ENCODE data around the gene HOMER1. TPM values are rescaled to one million over a fixed set of nuclear protein-coding genes. Genes with fewer than 3 reads are reported as not detected.
"Not testable (repeated sequence)": the region's sequence is repeated elsewhere in the genome, so short reads cannot be mapped to it uniquely, and the experiment has no call there.

Gene HOMER1
- total RNA-seq, 1 donor from 2014 or later, result 16.5 TPM

DNA sequence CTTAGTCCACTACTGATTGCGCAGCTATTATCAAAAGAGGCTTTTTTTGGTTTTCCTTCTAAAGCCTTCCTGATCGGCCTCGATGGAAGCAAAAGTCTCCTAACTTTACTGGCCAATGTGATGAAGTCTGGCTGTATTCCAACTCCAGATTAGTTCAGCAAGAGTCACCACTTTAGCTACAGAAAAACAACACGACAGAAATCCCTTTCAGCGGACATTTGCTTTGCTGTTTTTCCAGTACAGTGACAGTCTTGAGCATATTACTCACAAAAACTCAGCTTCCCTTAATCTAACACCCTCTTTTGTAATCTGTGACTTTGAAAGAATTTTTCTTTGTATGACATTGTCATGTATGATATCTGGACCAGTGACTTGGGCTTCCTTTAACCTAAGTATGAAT lies 95.7 kb downstream of the HOMER1 start:
- no peak for DNase-seq (ENCODE audit: low spot score)

DNA sequence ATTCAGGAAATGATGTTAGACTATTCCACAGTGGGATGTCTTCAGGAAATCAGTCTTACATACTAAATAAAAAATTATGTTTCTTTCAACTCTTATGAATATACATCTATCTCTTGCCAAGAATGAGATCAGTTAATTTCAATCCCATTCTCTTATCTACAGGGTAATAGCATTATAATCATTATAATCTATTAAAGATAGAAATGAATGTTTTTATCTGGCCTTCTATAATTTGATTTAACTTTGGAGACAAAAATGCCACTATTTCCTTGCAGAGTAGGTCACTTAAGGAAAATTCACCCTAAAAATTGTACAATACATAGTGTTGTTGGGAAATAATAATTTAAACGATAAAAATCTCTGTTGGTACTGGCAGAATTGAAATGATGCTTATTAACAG lies 96.4 kb downstream of the HOMER1 start:
- DNase-seq (ENCODE audit: low spot score), result no peak

DNA sequence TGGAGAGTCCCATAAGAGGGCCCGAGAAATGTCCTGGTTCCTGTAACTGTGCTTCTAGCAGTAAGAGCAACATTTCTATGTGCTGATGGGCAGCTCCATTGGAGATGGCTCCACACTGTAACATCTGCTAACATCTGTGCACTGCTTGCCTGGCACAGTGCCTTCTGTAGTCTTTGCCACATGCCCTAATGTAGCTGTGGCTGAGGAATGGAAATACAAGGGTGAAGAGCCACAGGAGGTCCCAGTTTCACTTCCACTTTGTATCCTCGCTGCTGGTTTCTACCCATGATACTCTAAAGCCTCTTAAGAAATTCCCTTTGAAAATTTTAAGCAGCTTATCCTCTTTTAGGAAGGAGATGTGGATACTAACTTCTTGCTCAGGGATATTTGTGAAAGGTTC lies 97.4 kb downstream of the HOMER1 start:
- no peak for DNase-seq (ENCODE audit: low spot score)

DNA sequence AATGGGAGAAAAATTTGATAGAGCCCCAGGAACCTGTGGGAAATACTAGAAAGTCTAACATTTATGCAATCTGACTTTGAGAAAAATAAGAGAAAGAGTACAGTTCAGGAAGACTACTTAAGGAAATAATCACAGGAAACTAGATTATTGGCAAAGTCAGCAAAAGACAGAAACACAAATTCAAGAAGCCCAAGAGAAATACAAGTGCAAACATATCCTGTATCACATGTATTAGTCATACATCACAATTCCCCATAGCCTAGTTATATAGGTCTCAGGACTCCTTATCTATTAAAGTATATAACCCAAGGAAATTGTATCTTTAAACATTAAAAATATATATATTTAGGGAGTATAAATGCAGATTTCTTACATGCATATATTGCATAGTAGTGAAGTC lies 100.8 kb downstream of the HOMER1 start:
- no peak for DNase-seq (ENCODE audit: low spot score)

DNA sequence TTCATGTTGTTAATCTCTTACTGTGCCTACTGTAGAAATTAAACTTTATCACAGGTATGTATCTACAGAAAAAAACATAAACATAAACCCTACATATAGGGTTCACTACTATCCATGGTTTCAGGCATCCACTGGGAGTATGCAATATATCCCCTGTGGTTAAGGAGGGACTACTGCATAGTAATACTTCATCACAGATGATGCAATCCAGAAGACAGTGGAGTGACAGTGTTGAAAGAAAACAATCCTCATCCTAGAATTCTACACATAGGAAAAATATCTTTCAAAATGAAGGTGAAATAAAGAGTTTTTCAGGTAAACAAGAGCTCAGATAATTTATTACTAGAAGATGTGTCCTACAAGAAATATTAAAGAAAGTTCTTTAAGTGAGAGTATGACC lies 105.9 kb downstream of the HOMER1 start:
- DNase-seq (ENCODE audit: low spot score), result no peak

DNA sequence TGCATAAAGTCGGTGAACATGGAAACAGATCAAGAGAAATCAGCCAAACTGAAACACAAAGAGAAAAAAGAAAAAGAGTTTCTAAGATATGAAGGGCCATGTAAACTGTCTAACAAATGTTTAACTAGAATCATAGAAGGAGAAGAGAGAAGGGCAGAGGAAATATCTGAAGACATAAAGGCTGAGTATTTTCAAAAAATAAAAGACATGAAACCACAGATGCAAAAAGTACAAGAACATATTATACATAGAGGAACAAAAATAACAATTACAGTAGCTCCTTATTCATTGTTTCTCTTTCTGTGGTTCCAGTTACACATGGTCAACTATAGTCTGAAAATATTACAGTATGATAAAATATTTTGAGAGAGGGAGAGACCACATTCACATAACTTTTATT lies 106.3 kb downstream of the HOMER1 start:
- DNase-seq (ENCODE audit: low spot score), result no peak

DNA sequence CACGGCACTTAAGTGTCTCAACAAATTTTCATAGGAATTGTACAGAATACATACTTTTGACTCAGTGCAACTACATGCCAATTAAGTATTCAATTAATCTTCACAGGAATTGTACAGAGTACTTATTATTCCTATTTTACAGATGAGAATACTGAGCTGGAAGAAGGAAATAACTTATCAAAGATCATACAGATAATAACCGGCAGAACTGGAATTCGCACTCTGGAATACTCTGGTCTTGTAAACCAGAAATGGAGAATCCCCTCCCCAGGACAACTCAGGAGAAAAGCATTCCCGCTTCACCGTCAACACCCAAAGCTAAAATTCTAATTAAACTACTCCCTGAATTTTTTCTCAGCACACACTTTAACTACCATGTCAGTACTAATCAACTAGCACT lies 112.7 kb downstream of the HOMER1 start:
- no peak for DNase-seq (ENCODE audit: low spot score)

DNA sequence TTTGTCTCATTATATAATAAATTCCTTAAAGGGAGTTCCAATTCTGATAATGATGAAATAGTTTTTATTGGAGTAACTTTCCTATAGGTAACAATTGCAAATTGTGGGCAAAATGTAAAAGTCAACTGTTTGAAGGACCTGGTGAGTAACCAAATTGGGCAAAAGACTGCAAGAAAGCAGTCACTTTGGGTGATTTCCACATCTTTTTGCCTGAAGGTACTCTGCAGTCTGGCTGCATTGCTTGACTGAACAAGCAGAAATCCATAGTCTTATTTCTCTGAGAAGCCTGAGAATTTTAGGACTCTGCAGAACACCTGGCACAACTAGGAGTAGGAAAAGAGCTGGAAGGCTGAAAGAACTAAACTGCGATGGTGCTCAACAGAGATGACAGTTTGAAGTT lies 114.9 kb downstream of the HOMER1 start:
- DNase-seq (ENCODE audit: low spot score), result no peak

DNA sequence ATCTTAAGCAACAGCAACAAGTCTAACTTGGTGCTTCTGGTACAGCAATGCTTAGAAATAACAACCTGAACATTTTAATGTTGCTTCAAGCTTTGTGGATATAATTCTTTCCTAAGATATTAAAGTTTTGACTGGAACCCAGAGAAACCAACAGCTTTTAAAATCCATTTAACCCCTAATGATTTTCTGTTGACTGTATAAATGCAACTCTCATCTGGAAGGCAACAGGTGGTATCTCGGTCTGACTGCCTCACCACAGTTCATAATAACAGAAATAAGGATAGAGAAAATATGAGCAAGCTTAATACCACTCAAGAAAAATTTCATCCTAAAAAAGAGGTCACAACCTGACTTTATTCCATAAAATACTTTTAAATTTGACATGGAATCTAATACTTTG lies 116.9 kb downstream of the HOMER1 start:
- no peak for DNase-seq (ENCODE audit: low spot score)

DNA sequence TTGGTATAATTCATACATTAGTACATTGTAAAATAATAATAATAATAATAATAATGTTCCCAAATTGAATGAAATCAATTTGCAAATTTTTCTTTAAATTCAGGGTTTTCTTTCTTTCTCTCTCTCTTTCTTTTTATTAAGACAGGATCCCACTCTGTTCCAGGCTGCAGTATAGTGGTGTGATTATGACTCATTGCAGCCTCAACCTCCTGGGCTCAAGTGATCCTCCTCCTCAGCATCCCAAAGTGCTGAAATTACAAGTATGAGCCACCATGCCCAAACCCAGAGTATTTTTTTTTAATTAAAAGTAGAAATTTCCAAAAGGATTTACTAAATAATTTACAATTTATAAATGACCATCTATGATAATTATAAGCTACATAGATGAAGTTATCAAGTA lies 117.7 kb downstream of the HOMER1 start:
- DNase-seq (ENCODE audit: low spot score), result no peak

DNA sequence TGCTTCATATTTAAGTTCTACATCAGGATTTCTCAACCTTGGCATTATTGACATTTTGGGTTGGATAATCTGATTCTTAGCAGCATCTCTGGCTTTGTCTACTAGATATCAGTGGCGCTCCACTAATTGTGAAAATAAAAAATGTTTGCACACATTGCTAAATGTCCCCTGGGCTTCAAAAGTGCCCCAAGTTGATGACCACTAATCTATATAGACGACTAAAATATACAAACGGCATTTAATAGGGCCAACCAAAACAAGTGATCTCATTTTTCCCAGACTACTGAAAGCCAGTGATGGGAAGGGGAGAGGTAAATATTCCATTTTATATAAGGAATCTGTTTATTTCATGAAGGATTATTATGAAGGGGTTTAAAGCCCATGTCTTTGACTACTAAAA lies 118.6 kb downstream of the HOMER1 start:
- DNase-seq (ENCODE audit: low spot score), result no peak

DNA sequence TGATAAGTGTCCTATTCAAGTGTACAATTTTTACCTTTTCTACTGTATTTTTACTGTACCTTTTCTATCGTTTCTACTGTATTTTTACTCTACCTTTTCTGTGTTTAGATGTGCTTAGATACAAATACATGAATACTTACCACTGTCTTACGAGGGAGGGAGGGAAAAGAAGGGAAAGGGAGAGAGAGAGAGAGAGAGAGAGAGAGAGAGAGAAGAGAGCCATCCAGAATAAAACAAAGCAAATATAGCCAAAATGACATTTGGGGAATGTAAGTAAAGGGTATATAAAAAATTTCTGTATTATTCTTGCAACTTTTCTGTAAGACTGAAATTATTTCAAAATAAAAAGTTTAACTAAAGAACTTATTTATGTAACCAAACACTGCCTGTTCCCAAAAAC lies 121.2 kb downstream of the HOMER1 start:
- DNase-seq (ENCODE audit: low spot score), result no peak

DNA sequence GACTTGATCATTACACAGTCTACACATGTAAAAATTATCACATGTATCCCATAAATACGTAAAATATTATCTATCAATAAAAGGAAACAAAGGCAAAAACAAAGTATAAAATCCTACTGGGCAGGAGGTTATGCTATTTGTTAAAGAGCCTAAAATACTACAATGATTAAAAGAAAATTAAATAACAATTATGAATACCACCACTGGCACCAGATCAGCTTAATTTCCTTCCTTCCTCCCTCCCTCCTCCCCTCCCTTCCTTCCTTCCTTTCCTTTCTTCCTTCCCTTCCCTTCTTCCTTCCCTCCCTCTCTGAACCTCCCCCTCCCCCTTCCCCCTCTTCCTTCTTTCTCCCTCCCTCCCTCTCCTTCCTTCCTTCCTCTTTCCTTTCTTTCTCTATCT lies 127.3 kb downstream of the HOMER1 start:
- no peak for DNase-seq (ENCODE audit: low spot score)

DNA sequence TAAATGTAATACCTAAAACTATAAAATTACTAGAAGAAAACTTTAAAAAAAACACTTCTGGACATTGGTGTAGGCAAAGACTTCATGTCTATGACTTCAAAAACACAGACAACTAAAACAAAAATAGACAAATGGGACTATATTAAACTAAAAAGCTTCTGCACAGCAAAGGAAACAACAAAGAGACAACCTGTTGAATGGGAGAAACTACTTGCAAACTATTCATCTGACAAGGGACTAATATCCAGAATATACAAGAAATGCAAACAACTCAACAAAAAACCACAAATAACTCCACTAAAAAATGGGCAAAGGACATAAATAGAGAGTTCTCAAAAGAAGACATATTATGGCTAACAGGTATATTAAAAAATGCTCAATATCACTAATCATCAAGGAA lies 128.8 kb downstream of the HOMER1 start:
- not testable (repeated sequence) for DNase-seq (ENCODE audit: low spot score)

DNA sequence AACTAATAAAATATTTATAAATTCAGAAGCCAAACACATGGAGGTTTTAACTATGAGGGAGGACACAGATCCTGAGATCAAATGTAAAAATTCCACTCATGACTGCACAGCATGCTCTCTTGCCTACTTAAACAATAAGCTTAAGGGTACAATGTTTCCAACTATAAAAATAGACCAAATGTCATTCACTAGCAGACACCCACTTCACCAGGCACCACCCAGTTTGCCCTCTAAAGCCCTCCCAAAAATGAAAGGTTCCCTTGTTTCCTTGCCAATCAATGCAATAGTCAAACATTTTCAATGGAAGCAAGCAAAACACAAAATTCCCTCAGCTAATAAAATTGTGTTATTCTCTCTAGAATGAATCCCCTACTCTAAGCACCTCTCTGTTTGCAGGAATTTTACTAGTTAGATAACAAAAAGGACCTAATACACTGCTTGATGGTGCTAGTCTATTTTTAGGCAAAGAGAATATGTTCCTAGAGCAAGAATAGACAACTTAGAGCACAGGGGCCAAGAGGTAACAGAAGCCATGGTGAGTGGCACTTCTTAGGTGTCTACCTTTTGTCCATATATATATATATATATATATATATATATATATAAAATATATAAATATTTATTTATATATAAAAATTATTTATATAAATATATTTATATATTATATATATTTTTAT lies 135.3 kb downstream of the HOMER1 start:
- no peak for DNase-seq (ENCODE audit: low spot score)

DNA sequence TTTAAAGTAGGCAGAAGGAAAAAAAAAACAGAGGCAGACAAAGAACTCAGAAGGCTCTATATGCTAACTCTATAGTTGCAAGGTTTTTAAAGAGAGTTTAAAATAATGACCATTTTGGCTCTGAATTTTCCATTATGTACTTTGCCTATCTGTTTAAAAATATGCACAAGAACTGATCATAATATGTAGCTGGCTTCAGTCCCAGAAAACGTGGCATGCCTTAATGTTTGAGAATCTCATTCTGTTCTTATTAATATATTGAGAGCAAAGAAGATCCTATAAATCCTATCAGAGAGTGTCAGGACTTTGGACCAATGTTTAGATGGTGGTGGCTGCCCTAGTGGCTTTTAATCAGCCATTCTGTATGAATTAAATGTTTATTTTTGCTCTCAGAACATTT lies 156.5 kb downstream of the HOMER1 start:
- DNase-seq (ENCODE audit: low spot score), result no peak

DNA sequence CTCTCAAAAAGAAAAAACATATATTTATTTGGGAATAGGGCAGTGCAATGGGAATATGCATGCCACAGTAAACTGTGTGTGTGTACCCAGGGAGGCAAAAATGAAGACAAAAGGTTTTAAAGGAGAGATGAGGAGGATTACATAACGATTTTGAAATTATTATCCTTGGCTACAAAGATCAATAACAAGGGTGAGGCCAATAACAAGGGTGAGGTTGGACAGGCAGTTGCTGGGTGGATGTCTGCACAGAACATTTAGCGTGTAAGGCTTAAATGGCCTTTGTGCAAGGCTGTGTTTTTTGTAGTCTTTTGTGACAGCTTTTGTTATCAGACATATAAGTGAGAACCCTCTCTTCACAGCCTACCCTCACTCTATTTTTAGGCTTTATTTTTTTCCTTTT lies 164.1 kb downstream of the HOMER1 start:
- DNase-seq (ENCODE audit: low spot score), result no peak

DNA sequence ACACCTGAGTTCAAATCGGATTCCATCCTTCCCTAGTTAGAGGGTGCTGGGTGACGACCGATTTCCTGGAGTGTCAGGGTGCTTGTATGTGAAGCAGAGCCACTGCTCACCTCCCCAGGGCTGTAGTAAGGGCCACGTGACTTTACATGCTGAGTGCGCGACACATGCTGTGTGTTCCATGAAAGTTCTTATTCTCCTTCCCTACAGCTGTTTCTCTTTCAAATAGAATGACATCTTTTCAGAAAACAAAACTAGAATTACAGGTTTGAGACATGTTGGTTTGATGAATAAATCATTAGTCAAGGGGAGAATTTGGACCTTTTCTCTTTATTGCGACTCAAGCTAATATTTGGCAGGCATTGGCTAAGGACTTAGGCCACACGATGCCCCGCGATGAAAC lies 164.9 kb downstream of the HOMER1 start:
- DNase-seq (ENCODE audit: low spot score), result no peak

DNA sequence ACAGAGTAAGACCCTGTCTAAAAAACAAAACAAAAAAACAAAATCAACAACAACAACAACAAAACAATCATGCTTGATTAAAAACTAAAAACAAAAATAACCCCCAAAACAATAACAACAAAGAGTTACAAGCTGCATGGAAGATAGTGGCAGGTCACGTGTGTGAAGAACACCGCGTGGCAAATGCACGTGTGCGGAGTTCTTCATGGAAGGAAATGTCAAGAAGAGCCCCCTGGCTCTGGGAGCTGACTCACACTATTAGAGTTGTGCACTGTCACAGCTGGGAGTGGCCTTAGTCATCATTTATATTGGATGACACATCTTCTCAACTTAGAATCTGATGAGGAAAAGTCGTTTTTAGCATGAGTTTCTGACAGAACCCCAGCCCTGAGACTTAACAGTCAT lies 167.5 kb downstream of the HOMER1 start:
- DNase-seq (ENCODE audit: low spot score), result no peak

DNA sequence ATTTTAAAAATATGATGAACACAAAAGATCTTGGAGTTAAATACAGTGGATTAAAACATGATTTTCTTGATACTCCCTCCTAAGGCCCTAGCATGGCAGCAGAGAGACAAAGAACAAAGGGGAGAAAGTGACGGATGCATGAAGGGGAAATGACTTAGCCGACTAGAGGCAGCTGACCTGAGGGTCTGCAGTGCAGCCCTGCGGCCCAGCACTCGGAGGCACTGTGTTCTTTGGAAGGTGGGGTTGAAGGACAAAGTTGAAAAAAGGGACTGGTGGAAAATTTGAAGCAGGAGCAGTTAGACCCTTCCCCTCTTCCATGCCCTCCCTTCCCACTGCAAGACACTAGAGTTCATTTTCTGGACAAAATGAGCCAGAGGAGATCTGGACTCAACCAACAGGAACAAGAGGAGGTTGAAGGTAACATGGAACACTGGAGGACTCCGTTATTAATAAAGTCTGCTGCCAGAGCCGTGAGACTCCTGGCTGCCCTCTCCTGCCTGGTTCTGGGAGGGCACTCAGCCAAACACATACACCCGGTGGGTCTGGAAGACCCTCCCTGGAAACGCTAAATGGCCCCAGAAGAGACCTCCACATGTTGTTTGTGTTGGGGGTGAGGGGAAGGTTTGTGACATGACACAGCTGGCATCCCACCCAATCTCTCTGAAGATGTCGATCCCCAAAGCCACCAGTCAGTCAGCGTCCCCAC lies 179.9 kb downstream of the HOMER1 start:
- no peak for DNase-seq (ENCODE audit: low spot score)

DNA sequence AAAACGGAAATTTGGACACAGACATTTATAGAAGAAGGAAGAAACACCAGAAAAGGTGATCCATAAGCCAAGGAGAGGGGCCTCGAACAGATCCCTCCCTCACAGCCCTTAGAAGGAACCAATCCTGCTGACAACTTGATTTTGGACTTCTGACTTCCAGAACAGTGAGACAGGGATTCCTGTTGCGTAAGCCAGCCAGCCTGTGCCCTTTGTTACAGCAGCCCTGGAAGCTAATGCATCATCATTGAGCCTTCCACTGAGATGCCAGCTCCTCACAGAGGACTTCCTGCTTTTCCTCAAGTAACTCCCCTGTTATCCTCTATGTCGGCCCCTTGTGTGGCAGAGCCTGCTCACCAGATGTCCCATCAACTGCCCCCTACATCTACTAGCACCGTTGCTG lies 183.9 kb downstream of the HOMER1 start:
- no peak for DNase-seq (ENCODE audit: low spot score)

DNA sequence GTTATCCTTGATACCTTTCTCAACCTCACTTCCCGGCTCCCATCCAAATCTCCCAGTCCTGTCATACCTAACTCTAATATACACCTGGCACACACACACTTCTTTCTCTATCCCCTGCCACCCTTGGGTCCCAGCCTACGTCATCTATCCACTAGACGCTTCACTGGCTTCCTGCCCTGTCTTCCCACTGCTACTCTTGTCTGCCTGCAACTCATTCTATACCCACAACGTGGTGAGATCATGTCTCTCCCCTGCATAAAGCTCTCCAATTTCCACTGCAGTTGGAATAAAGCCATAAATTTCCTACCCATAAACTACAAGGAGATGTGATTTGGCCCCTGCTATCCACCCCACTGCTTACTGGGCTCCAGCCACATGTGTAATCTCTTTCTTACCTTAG lies 184.5 kb downstream of the HOMER1 start:
- no peak for DNase-seq (ENCODE audit: low spot score)

Measured in ureter (tissue), 1 donor.